Keratinocyte (primary cell): ENCODE data around the gene DPM2. TPM values are rescaled to one million over a fixed set of nuclear protein-coding genes. Genes with fewer than 3 reads are reported as not detected.
A peak's percentile ranks its signal among the peaks of the same experiment; 100 is the strongest.

ENCODE experiments used
- DNase-seq: peaks from one replicate; pipeline ENCODE4 v3.0.0-alpha.2; 2011; ENCODE audit warnings: low read depth, missing footprints, low spot score
- FAIRE-seq: peaks from 2 replicates; lab custom pipeline; 2011; peaks lifted over from hg19 to GRCh38; lab: Jason Lieb, UNC
- H2AFZ ChIP-seq: 2 replicates; pipeline ENCODE4 v1.6.0; 2012; ENCODE audit warnings: low read length, control low read depth, inconsistent platforms; ENCODE audit not compliant: control insufficient read depth
- H3K27ac ChIP-seq: 2 replicates; pipeline ENCODE4 v1.5.1; 2011; ENCODE audit warnings: low read length; ENCODE audit not compliant: control insufficient read depth, insufficient read depth
- H3K27me3 ChIP-seq: 3 replicates; pipeline ENCODE4 v1.6.0; 2011; ENCODE audit warnings: low read length; ENCODE audit not compliant: control insufficient read depth, insufficient read depth; ENCODE audit errors: extremely low read depth
- H3K36me3 ChIP-seq, 2 experiments: 2 replicates in 1 of 2; 3 replicates in 1 of 2; pipeline ENCODE4 v1.5.1; 2011; ENCODE audit warnings: low read length in 2 of 2, mild to moderate bottlenecking in 1 of 2; ENCODE audit not compliant: control insufficient read depth in 2 of 2, insufficient read depth in 2 of 2; ENCODE audit errors: extremely low read depth in 1 of 2
- H3K4me1 ChIP-seq: 3 replicates; pipeline ENCODE4 v1.5.1; 2011; ENCODE audit warnings: low read length; ENCODE audit not compliant: control insufficient read depth, insufficient read depth; ENCODE audit errors: extremely low read depth
- H3K4me2 ChIP-seq: 3 replicates; pipeline ENCODE4 v1.6.0; 2011; ENCODE audit warnings: low read depth, low read length; ENCODE audit not compliant: control insufficient read depth, insufficient read depth; ENCODE audit errors: extremely low read depth
- H3K4me3 ChIP-seq, 3 experiments: fragments of 200-600 bp in 1 of 3; sonication (generic) in 1 of 3; 2 replicates in 2 of 3; 3 replicates in 1 of 3; pipeline ENCODE4 v1.5.1; 2011 to 2016; ENCODE audit warnings: low read length in 3 of 3, mild to moderate bottlenecking in 3 of 3, control low read depth in 2 of 3, inconsistent platforms in 1 of 3, low read depth in 1 of 3, mixed read lengths in 1 of 3, mixed run types in 1 of 3, moderate library complexity in 1 of 3; ENCODE audit not compliant: control insufficient read depth in 2 of 3, insufficient read depth in 2 of 3; ENCODE audit errors: extremely low read depth in 1 of 3
- H3K79me2 ChIP-seq: 2 replicates; pipeline ENCODE4 v1.6.0; 2012; ENCODE audit warnings: low read length; ENCODE audit not compliant: control insufficient read depth, insufficient read depth
- H3K9ac ChIP-seq: 3 replicates; pipeline ENCODE4 v1.6.0; 2011; ENCODE audit warnings: low read length; ENCODE audit not compliant: control insufficient read depth, insufficient read depth; ENCODE audit errors: extremely low read depth
- H3K9me1 ChIP-seq: 3 replicates; pipeline ENCODE4 v1.6.0; 2011; ENCODE audit warnings: low read length; ENCODE audit not compliant: control insufficient read depth, insufficient read depth; ENCODE audit errors: extremely low read depth
- H3K9me3 ChIP-seq: 2 replicates; pipeline ENCODE4 v1.5.1; 2012; ENCODE audit warnings: low read depth, low read length; ENCODE audit not compliant: control insufficient read depth
- H4K20me1 ChIP-seq: 3 replicates; pipeline ENCODE4 v1.6.0; 2011; ENCODE audit warnings: low read length; ENCODE audit not compliant: control insufficient read depth, insufficient read depth; ENCODE audit errors: extremely low read depth
- EZH2 ChIP-seq: IDR thresholded peaks from one replicate; pipeline ENCODE4 v1.6.1; 2012; ENCODE audit warnings: inconsistent platforms, mild to moderate bottlenecking, low read length, moderate library complexity
- dilution Hi-C: fragments of 300-500 bp; cut with MboI; formaldehyde crosslinking; loops from one replicate; pipeline ENCODE4 v1.7.0; 2020; ENCODE audit warnings: low sequenced_read_pairs; ENCODE audit not compliant: extremely low pct_ligation_motif_present
- polyA plus RNA-seq, 5 experiments: library from polyadenylated mRNA; depleted of rRNA in 3 of 5; stranded (reverse) in 3 of 5; stranded (forward) in 1 of 5; unstranded in 1 of 5; fragments of >200 nt; gene quantifications; 1 replicate in 1 of 5; 2 replicates in 3 of 5; 3 replicates in 1 of 5; pipeline versions ENCODE4 v1.2.1 to v1.2.3, GENCODE V29; 2011 to 2012; ENCODE audit warnings: missing spikeins in 2 of 5, low read depth in 1 of 5, low replicate concordance in 1 of 5
- TF ChIP-seq, protein P1 (sequence below), 3 experiments: IDR thresholded peaks in 1 of 3; conservative IDR thresholded peaks in 1 of 3; optimal IDR thresholded peaks in 1 of 3; 2 replicates in 2 of 3; 3 replicates in 1 of 3; pipeline versions ENCODE3 to v1.5.1; 2011; ENCODE audit warnings: low read length in 3 of 3, mild to moderate bottlenecking in 3 of 3, moderate library complexity in 2 of 3, control low read depth in 1 of 3, inconsistent platforms in 1 of 3; ENCODE audit not compliant: insufficient read depth in 2 of 3; ENCODE audit errors: extremely low read depth in 1 of 3

Gene DPM2
- polyA plus RNA-seq, 1 donor (not counting 4 experiments of a cell fraction or from before 2014, with no cell fraction given): 31.1 TPM

DNA sequence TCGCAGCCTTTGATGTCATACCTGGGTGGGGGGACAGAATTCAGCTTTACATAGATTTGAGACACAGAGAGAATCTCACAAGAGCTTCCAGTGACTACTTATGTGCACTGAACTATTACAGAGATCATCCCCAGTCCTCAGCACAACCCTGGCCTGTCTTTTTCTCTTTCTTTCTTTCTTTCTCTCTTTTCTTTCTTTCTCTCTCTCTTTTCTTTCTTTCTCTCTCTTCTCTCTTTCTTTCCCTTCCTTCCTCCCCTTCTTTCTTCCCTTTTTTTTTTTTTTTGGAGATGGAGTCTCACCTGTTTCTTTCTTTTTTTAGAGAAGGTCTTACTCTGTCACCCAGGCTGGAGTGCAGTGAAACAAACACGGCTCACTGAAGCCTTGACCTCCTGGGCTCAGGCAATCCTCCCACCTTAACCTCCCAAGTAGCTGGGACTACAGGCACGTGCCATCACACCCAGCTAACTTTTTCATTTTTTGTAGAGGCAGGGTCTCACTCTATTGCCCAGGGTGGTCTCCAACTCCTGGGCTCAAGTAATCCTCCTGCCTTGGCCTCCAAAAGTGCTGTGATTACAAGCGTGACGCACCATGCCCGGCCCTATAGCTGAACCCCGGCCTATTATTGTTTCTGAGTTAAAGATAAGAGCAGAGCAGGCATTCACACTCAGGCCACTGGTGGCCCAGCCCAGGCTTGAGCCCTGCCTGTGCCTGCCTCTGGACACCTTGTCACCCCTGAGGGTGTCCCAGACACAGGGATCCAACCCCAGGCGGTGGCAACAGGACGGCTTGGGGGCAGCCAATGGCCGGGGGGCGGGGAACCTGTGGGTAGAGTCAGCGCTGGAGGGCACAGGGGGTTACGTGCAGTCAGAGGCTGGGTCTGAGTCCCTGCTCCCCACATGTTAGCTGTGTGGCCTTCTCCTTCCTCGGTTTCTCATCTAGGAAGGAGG lies 11.4 kb downstream of the DPM2 start:
- H3K79me2 ChIP-seq: no peaks in the 10 kb centered on the region
- peak overlapping the region; percentile 71 for H3K4me2 ChIP-seq
- peak overlapping the region in 2 of 3 experiments; percentile 48 to 59 for H3K4me3 ChIP-seq
- H3K36me3 ChIP-seq: no peaks in the 10 kb centered on the region
- no peak for FAIRE-seq
- peak overlapping the region; percentile 64 for H3K9ac ChIP-seq
- H2AFZ ChIP-seq: no peak overlapping the region
- H3K27ac ChIP-seq: no peak overlapping the region
- dilution Hi-C loops: loop anchor here (25.0 kb wide), 1 partner anchor 136 kb away; the partner anchor contains the start of genes NAIF1 and SLC25A25
- H3K4me1 ChIP-seq: peaks cover 32% of the 10 kb centered on the region
- no peaks in the 10 kb centered on the region for H4K20me1 ChIP-seq
- no peaks in the 10 kb centered on the region for H3K27me3 ChIP-seq
- no peaks in the 10 kb centered on the region for H3K9me3 ChIP-seq
- DNase-seq: no peak
- no peak for TF ChIP-seq EZH2
- TF ChIP-seq, protein P1, sequence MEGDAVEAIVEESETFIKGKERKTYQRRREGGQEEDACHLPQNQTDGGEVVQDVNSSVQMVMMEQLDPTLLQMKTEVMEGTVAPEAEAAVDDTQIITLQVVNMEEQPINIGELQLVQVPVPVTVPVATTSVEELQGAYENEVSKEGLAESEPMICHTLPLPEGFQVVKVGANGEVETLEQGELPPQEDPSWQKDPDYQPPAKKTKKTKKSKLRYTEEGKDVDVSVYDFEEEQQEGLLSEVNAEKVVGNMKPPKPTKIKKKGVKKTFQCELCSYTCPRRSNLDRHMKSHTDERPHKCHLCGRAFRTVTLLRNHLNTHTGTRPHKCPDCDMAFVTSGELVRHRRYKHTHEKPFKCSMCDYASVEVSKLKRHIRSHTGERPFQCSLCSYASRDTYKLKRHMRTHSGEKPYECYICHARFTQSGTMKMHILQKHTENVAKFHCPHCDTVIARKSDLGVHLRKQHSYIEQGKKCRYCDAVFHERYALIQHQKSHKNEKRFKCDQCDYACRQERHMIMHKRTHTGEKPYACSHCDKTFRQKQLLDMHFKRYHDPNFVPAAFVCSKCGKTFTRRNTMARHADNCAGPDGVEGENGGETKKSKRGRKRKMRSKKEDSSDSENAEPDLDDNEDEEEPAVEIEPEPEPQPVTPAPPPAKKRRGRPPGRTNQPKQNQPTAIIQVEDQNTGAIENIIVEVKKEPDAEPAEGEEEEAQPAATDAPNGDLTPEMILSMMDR (optimal IDR thresholded peaks at IDR 0.05 in 1 of 3, IDR thresholded peaks at IDR 0.05 in 1 of 3, conservative IDR thresholded peaks at IDR 0.05 in 1 of 3; ENCODE audit: extremely low read depth in 1 of 3, insufficient read depth in 2 of 3, low read length in 3 of 3): no peak
- H3K9me1 ChIP-seq: no peaks in the 10 kb centered on the region

DNA sequence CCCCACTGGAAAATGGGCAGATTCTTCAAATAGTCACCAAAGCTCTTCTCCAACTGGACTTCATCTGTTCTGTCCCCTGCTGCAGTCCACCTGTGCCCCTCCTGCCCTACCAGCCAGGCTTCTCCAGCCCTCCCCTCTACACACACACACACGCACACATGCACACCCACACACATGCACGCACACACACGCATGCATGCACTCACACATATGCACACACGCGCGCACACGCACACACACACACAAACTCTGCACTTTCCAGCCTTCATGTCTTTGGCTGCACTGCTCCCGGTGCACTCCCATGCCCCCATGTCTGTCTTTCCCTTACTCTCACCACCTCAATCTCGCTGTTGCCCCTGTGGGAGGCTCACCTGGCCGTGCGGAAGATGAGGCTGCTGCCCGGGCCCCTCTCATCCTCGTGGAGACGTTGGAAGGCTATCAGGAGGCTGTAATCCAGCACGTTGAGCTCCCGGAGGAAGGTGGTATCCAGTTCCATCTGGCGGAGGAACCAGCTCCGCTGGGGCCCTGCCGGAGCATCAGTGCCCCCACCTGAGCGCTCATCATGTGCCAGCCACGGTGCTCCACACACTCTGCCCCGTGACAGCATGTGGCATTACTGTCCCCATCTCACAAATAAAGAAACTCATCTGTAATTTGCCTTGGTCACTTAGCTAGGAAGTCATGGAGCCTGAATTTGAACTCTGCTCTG lies 12.8 kb downstream of the DPM2 start:
- dilution Hi-C loops: loop anchor here (25.0 kb wide), 1 partner anchor 137 kb away; the partner anchor contains the start of genes NAIF1 and SLC25A25
- FAIRE-seq: no peak
- Histone ChIP-seq H3K4me3 (no peak overlapping the region), H3K79me2 (no peaks in the 10 kb centered on the region), H3K27me3 (no peaks in the 10 kb centered on the region), H3K36me3 (no peaks in the 10 kb centered on the region), H3K9ac (no peak overlapping the region), H3K4me1 (peaks cover 24% of the 10 kb centered on the region), H3K27ac (no peak overlapping the region), H2AFZ (no peak overlapping the region), H3K9me1 (no peaks in the 10 kb centered on the region), H3K9me3 (no peaks in the 10 kb centered on the region), H3K4me2 (no peak overlapping the region), H4K20me1 (no peaks in the 10 kb centered on the region)
- TF ChIP-seq, protein P1 (optimal IDR thresholded peaks at IDR 0.05 in 1 of 3, IDR thresholded peaks at IDR 0.05 in 1 of 3, conservative IDR thresholded peaks at IDR 0.05 in 1 of 3; ENCODE audit: extremely low read depth in 1 of 3, insufficient read depth in 2 of 3, low read length in 3 of 3): no peak
- no peak for TF ChIP-seq EZH2
- no peak for DNase-seq
